Astrocyte (in vitro differentiated cells and primary cell): Measurements from ENCODE around the gene SURF4. TPM values are rescaled to one million over a fixed set of nuclear protein-coding genes. Genes with fewer than 3 reads are reported as not detected.
"Not testable (repeated sequence)": the region's sequence is repeated elsewhere in the genome, so short reads cannot be mapped to it uniquely, and the experiment has no call there.

Experiments
- DNase-seq: peaks from one replicate; pipeline ENCODE4 v3.0.0-alpha.2; 2010; ENCODE audit warnings: low read depth
- FAIRE-seq: peaks from 2 replicates; lab custom pipeline; 2011; peaks lifted over from hg19 to GRCh38; lab: Jason Lieb, UNC
- H2AFZ ChIP-seq: 2 replicates; pipeline ENCODE4 v1.6.0; 2012; ENCODE audit warnings: low read depth, low read length, inconsistent platforms
- H3K27ac ChIP-seq: 2 replicates; pipeline ENCODE4 v1.5.1; 2011; ENCODE audit warnings: low read depth, low read length, inconsistent platforms
- H3K27me3 ChIP-seq: 2 replicates; pipeline ENCODE4 v1.6.0; 2011; ENCODE audit warnings: low read length, inconsistent platforms; ENCODE audit not compliant: insufficient read depth
- H3K36me3 ChIP-seq: 2 replicates; pipeline ENCODE4 v1.5.1; 2011; ENCODE audit warnings: low read length, inconsistent platforms; ENCODE audit not compliant: insufficient read depth
- H3K4me1 ChIP-seq: 2 replicates; pipeline ENCODE4 v1.5.1; 2011; ENCODE audit warnings: low read length, inconsistent platforms; ENCODE audit not compliant: insufficient read depth
- H3K4me2 ChIP-seq: 2 replicates; pipeline ENCODE4 v1.6.0; 2012; ENCODE audit warnings: low read length, inconsistent platforms
- H3K4me3 ChIP-seq: 2 replicates; pipeline ENCODE4 v1.5.1; 2011; ENCODE audit warnings: low read depth, mild to moderate bottlenecking, low read length, inconsistent platforms; ENCODE audit not compliant: insufficient read depth
- H3K79me2 ChIP-seq: 2 replicates; pipeline ENCODE4 v1.6.0; 2012; ENCODE audit warnings: mild to moderate bottlenecking, low read length, inconsistent platforms; ENCODE audit not compliant: insufficient read depth
- H3K9ac ChIP-seq: 2 replicates; pipeline ENCODE4 v1.6.0; 2012; ENCODE audit warnings: mild to moderate bottlenecking, low read length, inconsistent platforms
- H3K9me3 ChIP-seq: 2 replicates; pipeline ENCODE4 v1.5.1; 2012; ENCODE audit warnings: low read depth, mild to moderate bottlenecking, low read length, inconsistent platforms; ENCODE audit not compliant: insufficient read depth
- H4K20me1 ChIP-seq: 2 replicates; pipeline ENCODE4 v1.6.0; 2012; ENCODE audit warnings: low read length, inconsistent platforms; ENCODE audit not compliant: insufficient read depth
- H3K27ac Mint-ChIP-seq: one replicate; pipeline ENCODE4 v1.8.0; 2021; ENCODE audit warnings: mild to moderate bottlenecking, mixed read lengths; ENCODE audit not compliant: unreplicated experiment
- H3K27me3 Mint-ChIP-seq: one replicate; pipeline ENCODE4 v1.8.0; 2021; ENCODE audit warnings: low read depth, mixed read lengths; ENCODE audit not compliant: unreplicated experiment
- H3K36me3 Mint-ChIP-seq: one replicate; pipeline ENCODE4 v1.8.0; 2021; ENCODE audit warnings: low read depth, mixed read lengths; ENCODE audit not compliant: unreplicated experiment
- H3K4me1 Mint-ChIP-seq: one replicate; pipeline ENCODE4 v1.8.0; 2021; ENCODE audit warnings: low read depth, mixed read lengths; ENCODE audit not compliant: unreplicated experiment
- H3K4me3 Mint-ChIP-seq: one replicate; pipeline ENCODE4 v1.8.0; 2021; ENCODE audit warnings: mild to moderate bottlenecking, moderate library complexity, mixed read lengths; ENCODE audit not compliant: unreplicated experiment
- H3K9me3 Mint-ChIP-seq: one replicate; pipeline ENCODE4 v1.8.0; 2021; ENCODE audit warnings: mild to moderate bottlenecking, mixed read lengths; ENCODE audit not compliant: unreplicated experiment
- CTCF ChIP-seq: IDR thresholded peaks from 2 replicates; pipeline ENCODE4 v1.5.1; 2011; ENCODE audit warnings: low read depth, mild to moderate bottlenecking, inconsistent platforms, low read length, moderate library complexity; ENCODE audit not compliant: insufficient read depth
- EZH2 ChIP-seq: IDR thresholded peaks from 2 replicates; pipeline ENCODE4 v1.6.1; 2012; ENCODE audit warnings: mild to moderate bottlenecking, low read length, inconsistent platforms; ENCODE audit not compliant: insufficient read depth
- total RNA-seq: library from RNA; stranded (reverse); gene quantifications from 2 replicates; pipeline ENCODE4 v1.2.1, GENCODE V29; 2021

The SURF4 gene
- total RNA-seq, 1 donor from 2014 or later: 338 TPM

GRCh38 chr9:133377721-133378216 lies 1.9 kb upstream of the SURF4 start:
- Histone ChIP-seq H3K36me3 (peaks cover 4% of the 10 kb centered on the region), H3K4me1 (peaks cover 11% of the 10 kb centered on the region), H3K9ac (no peak overlapping the region), H3K79me2 (peaks cover 31% of the 10 kb centered on the region), H2AFZ (no peak overlapping the region), H3K27me3 (no peaks in the 10 kb centered on the region), H3K4me2 (no peak overlapping the region), H3K4me3 (no peak overlapping the region), H3K27ac (no peak overlapping the region), H4K20me1 (peaks cover 26% of the 10 kb centered on the region), H3K9me3 (no peaks in the 10 kb centered on the region)
- peaks cover 1% of the 10 kb centered on the region for H3K36me3 Mint-ChIP-seq
- H3K4me3 Mint-ChIP-seq: peak overlapping the region; percentile 76
- H3K27me3 Mint-ChIP-seq: no peaks in the 10 kb centered on the region
- H3K4me1 Mint-ChIP-seq: peaks cover 8% of the 10 kb centered on the region
- peaks cover 1% of the 10 kb centered on the region for H3K9me3 Mint-ChIP-seq
- DNase-seq (no peak), FAIRE-seq (no peak)
- H3K27ac Mint-ChIP-seq: no peak overlapping the region
- no peak for TF ChIP-seq EZH2
- TF ChIP-seq CTCF: no peak

GRCh38 chr9:133377280-133377679 lies 1.4 kb upstream of the SURF4 start:
- H3K27ac ChIP-seq, FAIRE-seq, H2AFZ ChIP-seq, H3K9me3 ChIP-seq, H3K9ac ChIP-seq, H3K36me3 ChIP-seq, H3K4me3 ChIP-seq, H3K27ac Mint-ChIP-seq, DNase-seq, H3K9me3 Mint-ChIP-seq, H3K27me3 Mint-ChIP-seq, H3K36me3 Mint-ChIP-seq, H3K27me3 ChIP-seq, H3K4me2 ChIP-seq: not testable (repeated sequence)
- Mint-ChIP-seq H3K4me3 (peak overlapping the region; percentile 76), H3K4me1 (peaks cover 13% of the 10 kb centered on the region)
- H3K79me2 ChIP-seq: peaks cover 36% of the 10 kb centered on the region
- H3K4me1 ChIP-seq: peaks cover 16% of the 10 kb centered on the region
- H4K20me1 ChIP-seq: peaks cover 31% of the 10 kb centered on the region

GRCh38 chr9:133375116-133375723 lies 640 bp downstream of the SURF4 start:
- H3K4me1 Mint-ChIP-seq: peaks cover 32% of the 10 kb centered on the region
- no peaks in the 10 kb centered on the region for H3K9me3 ChIP-seq
- no peak overlapping the region for H2AFZ ChIP-seq
- peak overlapping the region; percentile 92 for H3K27ac ChIP-seq
- no peaks in the 10 kb centered on the region for H3K27me3 Mint-ChIP-seq
- H3K4me2 ChIP-seq: peak overlapping the region; percentile 84
- peak; percentile 17 for DNase-seq
- H3K9ac ChIP-seq: peak overlapping the region; percentile 99
- peaks cover 5% of the 10 kb centered on the region for H3K36me3 Mint-ChIP-seq
- H3K36me3 ChIP-seq: peaks cover 22% of the 10 kb centered on the region
- H3K79me2 ChIP-seq: peaks cover 57% of the 10 kb centered on the region
- no peak for FAIRE-seq
- H3K4me3 Mint-ChIP-seq: peak overlapping the region; percentile 99
- H3K9me3 Mint-ChIP-seq: no peaks in the 10 kb centered on the region
- peak overlapping the region; percentile 83 for H3K4me3 ChIP-seq
- peak overlapping the region; percentile 99 for H3K27ac Mint-ChIP-seq
- peaks cover 51% of the 10 kb centered on the region for H4K20me1 ChIP-seq
- TF ChIP-seq CTCF (no peak), EZH2 (no peak)
- H3K27me3 ChIP-seq: no peaks in the 10 kb centered on the region
- peaks cover 37% of the 10 kb centered on the region for H3K4me1 ChIP-seq
